ENCODE measurements around the gene PSMG4.

GRCh38 chr6:3242768-3243167 lies 16.0 kb upstream of the PSMG4 start:
- TF ChIP-seq, protein P1, sequence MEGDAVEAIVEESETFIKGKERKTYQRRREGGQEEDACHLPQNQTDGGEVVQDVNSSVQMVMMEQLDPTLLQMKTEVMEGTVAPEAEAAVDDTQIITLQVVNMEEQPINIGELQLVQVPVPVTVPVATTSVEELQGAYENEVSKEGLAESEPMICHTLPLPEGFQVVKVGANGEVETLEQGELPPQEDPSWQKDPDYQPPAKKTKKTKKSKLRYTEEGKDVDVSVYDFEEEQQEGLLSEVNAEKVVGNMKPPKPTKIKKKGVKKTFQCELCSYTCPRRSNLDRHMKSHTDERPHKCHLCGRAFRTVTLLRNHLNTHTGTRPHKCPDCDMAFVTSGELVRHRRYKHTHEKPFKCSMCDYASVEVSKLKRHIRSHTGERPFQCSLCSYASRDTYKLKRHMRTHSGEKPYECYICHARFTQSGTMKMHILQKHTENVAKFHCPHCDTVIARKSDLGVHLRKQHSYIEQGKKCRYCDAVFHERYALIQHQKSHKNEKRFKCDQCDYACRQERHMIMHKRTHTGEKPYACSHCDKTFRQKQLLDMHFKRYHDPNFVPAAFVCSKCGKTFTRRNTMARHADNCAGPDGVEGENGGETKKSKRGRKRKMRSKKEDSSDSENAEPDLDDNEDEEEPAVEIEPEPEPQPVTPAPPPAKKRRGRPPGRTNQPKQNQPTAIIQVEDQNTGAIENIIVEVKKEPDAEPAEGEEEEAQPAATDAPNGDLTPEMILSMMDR (optimal IDR thresholded peaks at IDR 0.05 in 1 of 3, IDR thresholded peaks at IDR 0.05 in 1 of 3, conservative IDR thresholded peaks at IDR 0.05 in 1 of 3; ENCODE audit: extremely low read depth in 1 of 3, insufficient read depth in 2 of 3, low read length in 3 of 3), result no peak
- TF ChIP-seq EZH2 (IDR thresholded peaks at IDR 0.05; ENCODE audit: low read length), result no peak
